ENCODE results near the gene DUSP8.
"Not testable (repeated sequence)": the region's sequence is repeated elsewhere in the genome, so short reads cannot be mapped to it uniquely, and the experiment has no call there.

The DUSP8 gene, protein sequence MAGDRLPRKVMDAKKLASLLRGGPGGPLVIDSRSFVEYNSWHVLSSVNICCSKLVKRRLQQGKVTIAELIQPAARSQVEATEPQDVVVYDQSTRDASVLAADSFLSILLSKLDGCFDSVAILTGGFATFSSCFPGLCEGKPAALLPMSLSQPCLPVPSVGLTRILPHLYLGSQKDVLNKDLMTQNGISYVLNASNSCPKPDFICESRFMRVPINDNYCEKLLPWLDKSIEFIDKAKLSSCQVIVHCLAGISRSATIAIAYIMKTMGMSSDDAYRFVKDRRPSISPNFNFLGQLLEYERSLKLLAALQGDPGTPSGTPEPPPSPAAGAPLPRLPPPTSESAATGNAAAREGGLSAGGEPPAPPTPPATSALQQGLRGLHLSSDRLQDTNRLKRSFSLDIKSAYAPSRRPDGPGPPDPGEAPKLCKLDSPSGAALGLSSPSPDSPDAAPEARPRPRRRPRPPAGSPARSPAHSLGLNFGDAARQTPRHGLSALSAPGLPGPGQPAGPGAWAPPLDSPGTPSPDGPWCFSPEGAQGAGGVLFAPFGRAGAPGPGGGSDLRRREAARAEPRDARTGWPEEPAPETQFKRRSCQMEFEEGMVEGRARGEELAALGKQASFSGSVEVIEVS

DNA sequence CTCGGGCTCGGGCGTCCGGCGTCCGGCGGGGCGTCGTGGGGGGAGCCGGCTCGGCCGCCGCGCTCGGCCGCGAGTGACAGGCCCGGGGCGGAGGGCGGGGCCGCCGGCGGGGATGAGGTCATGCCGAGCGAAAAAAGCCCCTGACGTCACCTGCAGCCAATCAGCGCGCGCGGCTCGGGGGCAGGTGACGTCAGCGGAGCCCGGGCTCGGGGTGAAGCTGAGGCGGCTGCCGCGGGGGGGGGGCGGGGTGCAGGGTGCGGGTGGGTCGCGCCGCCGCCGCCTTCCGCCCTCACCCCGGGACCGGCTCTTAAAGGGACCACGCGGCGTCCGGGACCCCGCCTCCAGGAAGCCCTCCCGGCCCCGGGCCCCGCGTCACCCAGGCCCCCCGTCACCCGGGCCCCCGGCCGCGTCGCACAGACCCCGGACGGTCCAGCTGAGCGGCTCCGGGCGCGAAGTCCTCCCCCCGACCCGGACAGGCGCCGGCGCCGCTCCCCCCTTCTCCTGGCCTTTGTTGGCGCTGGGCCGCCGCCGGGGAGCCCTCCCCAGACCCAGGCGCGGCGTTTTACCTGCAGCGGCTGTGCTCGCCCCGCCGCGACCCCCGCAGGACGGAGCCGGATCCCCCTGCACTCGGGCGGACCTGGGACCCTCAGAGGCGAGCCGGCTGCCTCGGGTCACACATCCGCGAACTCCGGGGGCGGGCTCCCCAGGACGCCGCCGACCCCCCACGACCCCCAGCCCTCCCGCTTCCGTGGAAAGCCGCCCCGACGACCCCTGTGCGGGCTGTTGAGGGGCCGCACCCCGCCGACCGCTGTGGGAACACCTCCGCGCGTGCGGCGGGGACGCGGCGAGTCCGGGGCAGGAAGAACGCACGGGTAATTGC, at the start of gene DUSP8:
TSS of gene DUSP8 (minus strand) at position 75 of the 880 bp plus-strand sequence. CDS start 6,445 bp downstream, outside the sequence.
- peak; percentile 60 for DNase-seq

DNA sequence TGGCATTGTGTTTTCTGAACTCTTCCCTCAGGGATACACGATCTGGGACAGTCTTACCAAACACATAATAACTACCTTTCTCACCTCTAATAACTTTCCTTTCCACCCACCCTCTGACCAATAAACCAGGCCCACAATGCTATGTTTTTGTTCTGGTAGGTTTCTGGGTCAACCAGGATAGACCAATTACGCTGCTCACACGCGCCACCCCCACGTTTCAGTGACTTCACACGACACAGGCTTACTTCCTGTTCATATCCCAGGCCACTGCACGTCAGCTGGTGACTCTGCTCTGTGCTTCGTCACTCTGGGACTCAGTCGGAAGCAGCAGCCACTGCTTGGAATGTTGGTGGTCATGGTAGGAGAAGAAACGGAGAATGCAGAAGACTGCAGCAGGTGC, 47.4 kb upstream of the DUSP8 start:
- no peak for DNase-seq

DNA sequence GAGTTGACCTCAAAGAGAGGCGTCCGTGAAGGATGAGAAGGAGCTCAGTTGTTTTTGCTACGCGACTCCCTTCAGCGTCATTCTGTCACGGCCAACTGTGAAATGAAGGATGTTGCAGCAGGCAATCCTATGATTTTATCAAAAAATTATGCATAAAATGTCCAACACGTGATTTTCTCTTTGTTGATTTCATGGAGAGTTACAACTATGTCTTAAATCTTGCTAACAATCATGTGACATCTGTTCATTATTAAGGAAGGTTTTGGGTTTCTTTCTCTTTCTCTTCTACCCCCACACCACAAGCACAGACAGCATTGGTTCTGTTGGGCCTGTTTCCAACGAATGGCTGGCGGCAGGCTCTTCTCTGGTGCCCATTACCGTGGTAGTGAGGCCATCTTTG, 46.2 kb upstream of the DUSP8 start:
- DNase-seq = no peak

DNA sequence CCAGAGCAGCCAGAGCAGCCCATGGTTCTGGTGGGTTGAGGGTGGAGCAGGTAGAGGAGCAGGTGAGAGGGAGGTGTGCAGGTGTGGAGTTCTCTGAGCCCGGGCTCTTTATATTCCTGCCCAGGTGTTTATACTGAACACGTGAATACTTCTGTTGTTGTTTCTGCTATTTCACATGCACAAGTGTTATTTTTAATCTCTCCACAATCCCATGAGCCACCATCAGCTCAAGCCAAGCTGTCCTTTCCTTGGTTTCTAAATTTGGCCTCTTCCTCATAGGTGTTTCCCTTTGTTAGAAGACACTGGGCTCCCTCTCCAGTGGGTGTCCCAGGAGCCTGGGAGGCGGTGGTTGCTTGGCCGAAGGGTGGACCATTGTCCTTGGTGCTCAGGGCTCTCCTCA, 36.3 kb upstream of the DUSP8 start, which contains the start of gene KRTAP5-3:
TSS of gene KRTAP5-3 (minus strand) at position 101 of the 400 bp plus-strand sequence. CDS start at position 23, 78 bp downstream.
- no peak for DNase-seq

DNA sequence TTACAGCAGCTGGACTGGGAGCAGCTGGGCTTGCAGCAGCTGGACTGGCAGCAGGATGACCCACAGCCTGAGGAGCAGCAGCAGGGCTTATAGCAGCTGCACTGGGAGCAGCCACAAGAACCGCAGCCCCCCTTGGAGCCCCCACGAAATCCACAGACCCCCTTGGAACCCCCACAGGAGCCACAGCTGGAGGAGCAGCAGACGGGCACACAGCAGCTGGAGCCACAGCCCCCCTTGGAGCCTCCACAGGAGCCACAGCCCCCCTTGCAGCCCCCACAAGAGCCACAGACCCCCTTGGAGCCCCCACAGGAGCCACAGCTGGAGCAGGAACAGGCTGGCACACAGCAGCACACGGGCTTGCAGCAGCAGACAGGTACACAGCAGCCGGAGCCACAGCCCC, 35.8 kb upstream of the DUSP8 start:
- not testable (repeated sequence) for DNase-seq

DNA sequence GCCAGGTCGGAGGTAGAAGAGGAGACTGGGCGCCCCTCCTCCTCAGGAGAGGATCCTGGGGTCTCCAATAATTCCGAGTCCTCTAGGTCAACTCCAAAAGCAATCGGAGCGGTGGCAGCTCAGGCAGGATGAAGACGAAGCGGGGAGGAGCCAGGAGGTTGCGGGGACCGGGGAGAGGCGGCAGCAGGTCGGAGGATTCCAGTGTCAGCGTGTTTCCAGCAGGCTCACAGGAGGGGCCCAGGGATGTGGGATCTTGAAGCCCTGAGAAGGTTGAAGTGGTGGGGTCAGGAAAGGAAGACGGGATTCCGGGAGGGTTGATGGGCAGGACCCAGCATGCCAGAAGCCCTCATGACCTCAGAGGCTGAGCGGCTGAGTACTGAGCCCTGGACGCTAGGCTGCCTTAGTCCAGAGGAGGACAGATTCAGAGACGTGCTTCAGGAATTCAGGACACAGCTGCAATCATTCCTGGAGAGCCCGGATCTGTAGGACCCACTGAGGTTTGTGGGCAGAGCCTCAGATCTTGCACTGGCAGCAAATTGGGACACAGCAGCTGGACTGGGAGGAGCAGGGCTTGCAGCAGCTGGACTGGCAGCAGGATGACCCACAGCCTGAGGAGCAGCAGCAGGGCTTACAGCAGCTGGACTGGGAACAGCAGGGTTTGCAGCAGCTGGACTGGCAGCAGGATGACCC, 35.2 kb upstream of the DUSP8 start:
- DNase-seq = not testable (repeated sequence)

DNA sequence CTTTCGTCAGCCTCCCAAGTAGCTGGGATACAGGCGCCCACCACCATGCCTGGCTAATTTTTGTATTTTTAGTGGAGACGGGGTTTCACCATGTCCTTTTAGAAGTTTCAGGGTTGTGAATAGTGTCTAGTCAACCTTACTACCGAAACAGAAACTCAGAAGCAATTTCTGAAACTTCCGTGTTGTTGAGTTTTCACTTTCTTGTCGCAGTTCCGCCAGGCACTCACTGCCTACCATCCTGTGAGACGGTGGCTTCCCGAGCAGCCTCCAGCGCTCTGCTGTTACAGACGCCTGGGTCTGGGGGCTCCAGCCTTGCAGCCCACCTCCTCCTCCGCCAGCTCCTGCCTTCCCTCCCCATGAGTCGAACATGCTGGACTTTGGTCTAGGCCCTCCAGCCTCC, 33.9 kb upstream of the DUSP8 start:
- DNase-seq = not testable (repeated sequence)

DNA sequence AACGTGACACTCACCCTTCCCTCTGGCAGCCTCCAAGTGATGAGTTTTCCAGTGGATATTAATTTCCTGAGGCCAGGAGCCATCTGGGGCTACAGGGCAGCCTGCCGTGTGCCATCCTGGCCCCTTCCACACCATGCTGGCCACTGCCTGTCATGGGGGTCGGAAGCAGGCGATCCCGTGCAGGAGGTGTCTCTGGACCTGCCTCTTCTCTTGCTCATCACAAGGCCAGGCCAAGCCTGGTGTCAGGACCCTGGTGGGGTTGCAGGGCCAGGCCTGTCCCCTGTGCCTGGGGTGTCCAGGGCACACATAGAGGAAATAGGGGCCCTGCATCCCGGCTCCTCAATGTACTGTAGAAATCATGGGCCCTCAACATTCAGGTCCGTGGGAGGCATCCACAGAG, 32.6 kb upstream of the DUSP8 start:
- DNase-seq = no peak

DNA sequence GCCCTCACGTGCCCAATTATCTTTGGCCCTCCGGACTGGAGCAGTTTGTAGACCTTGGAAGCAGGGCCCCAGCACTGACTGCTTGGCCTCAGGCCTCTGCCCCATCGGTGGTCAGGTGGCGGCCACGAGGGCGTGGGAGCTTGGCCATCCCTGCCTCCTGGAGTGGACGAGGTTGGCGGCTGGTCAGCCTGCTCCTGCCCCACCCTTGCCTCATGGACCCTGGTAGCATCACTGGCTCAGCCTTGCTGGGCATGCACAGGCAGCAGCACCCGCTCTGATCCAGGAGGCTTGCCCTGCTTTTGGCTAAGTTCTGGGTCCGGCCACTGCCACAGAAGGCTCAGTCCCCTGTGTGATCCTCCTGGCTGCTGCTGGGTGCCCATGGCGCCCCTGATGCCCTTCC, 32.1 kb upstream of the DUSP8 start:
- no peak for DNase-seq

DNA sequence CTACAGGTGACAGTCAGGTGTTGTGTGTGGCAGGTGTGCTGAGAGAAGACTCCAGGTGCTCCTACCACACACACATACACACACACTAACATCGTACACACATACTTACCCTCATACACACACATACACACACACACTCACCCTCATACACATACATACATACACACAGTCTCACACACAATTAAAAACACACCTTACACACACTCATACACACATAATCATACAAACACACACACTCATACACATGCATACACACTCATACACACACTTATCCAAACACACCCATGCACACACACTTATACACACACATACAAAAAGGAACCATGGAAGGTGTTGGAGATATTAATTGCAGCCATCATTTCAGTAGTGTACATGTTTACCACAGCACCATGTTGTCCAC, 31.6 kb upstream of the DUSP8 start:
- DNase-seq = no peak

DNA sequence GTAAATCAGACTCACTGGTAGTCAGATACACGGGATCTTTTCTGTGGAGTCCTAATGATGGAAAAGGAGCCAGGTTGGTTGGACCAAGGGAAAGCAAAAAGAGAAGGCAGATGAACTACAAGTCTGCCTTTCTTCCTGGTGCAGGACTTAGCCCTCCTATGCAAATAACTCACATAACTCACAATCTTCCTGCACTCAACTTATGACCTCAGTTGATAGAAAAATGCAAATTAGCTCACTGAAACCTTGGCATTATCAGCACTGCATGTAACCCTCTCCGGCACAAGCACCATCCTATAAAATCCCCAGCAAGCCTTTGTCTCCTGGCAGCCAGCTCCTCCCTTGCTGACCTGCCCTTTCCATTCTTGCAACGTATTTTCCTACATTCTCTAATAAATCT, 29.6 kb upstream of the DUSP8 start:
- DNase-seq = not testable (repeated sequence)

DNA sequence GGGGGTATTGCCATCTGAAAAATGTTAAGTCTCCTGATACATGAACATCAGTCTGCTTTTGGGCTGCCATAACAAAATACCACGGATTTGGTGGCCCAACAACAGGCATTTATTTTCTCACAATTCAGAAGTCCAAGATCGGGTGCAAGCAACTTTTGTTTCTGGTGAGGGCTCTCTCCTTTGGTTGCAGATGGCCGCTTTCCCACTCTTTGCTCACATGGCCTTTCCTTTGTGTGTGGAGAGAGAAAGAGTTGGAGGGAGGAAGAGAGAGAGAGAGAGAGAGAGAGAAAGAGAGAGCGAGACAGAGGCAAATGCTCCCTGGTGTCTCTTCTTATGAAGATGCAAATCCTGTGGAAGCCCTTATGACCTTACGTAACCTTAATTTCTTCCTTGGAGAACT, 28.6 kb upstream of the DUSP8 start:
- DNase-seq = no peak

DNA sequence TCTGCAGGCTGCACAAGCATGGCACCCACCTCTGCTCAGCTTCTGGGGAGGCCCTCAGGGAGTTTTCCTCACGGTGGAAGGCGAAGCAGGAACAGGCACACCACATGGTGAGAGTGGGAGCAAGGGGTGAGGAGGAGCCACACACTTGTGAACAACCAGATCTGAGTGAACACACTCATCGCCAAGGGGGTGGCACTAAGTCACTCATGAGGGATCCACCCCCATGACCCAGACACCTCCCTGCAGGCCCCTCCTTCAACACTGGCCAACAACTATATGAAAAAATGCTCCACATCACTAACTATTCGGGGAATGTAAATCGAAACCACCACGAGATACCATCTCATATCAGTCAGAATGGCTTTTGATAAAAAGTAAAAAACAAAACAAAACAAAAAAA, 26.7 kb upstream of the DUSP8 start:
- no peak for DNase-seq

DNA sequence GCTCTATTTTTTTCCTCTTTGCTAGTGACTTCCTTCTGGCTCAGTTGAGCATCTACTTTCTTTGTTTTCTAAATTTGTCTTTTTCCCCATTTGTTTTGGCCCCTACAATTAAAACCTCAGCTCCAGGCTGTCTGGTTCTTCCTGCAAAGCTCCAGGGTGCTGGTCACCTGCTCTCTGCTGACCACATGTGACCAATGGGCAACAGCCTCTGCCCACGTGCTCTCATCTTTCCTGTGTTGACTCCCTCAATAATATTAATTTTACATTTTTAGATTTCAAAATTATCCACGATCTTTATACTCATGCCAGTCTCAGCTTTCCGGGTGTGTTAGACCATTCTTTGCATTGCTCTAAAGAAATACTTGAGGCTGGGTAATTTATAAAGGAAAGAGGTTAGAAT, 26.3 kb upstream of the DUSP8 start:
- DNase-seq = not testable (repeated sequence)

DNA sequence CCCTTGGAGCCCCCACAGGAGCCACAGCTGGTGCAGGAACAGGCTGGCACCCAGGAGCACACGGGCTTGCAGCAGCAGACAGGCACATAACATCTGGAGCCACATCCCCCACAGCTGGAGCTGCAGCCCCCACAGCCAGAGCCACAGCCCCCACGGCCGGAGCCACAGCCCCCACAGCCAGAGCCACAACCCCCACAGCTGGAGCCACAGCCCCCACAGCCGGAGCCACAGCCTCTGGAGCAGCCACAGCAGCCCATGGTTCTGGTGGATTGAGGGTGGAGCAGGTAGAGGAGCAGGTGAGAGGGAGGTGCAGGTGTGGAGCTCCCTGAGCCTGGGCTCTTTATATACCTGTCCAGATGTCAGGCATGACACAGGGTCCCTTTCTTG, 25.9 kb upstream of the DUSP8 start, which contains the start of gene KRTAP5-2:
TSS of gene KRTAP5-2 (minus strand) at position 301 of the 387 bp plus-strand sequence. CDS start at position 257, 44 bp downstream.
- no peak for DNase-seq

DNA sequence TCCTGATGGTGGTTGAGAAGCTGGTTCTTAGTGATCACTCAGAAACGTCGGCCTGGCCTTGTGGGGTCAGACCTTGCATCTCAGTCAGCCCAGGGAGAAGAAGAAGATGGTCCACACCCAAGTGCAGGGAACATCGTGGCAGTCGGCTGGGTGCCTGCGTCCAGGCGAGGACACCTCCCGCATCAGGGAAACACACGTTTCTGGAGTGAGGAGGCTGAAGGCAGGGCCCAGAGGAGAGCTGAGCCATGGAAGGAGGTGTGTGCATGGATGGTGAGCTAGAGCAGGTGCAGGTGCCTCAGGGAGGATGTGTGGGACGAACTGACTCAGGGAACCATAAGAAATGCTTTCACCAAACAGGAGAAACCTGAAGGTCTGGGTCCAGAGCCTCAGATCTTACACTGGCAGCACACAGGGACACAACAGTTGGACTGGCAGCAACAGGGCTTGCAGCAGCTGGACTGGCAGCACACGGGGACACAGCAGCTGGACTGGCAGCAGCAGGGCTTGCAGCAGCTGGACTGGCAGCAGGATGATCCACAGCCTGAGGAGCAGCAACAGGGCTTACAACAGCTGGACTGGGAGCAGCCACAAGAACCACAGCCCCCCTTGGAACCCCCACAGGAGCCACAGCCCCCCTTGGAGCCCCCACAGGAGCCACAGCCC, 25.4 kb upstream of the DUSP8 start:
- DNase-seq = no peak

DNA sequence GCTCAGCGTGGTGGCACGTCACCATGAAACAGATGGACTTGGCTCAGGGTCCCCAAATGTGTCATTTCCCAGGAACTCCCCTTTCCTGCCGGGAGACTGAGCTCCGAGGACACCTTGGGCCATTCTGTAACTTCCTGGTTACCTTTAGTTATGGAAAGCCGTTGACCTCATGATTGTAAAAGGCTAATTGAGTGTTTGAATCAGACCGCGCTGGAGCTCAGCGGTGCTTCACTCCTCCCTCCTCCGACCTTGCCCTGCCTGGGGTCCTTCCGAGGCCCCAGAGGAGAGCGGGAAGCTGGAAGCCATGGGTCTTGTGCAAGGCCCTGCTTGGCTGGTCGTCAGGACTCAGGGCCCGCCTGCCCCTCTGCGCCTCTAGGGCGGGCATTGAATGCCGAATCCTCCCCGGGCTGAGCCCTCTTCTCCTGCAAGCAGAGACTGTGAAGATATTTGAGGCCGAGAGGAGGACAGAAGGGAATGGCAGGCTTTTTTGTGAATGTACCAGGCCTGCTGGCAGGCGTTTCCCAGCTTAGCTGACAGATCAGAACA, 24.6 kb upstream of the DUSP8 start:
- not testable (repeated sequence) for DNase-seq

DNA sequence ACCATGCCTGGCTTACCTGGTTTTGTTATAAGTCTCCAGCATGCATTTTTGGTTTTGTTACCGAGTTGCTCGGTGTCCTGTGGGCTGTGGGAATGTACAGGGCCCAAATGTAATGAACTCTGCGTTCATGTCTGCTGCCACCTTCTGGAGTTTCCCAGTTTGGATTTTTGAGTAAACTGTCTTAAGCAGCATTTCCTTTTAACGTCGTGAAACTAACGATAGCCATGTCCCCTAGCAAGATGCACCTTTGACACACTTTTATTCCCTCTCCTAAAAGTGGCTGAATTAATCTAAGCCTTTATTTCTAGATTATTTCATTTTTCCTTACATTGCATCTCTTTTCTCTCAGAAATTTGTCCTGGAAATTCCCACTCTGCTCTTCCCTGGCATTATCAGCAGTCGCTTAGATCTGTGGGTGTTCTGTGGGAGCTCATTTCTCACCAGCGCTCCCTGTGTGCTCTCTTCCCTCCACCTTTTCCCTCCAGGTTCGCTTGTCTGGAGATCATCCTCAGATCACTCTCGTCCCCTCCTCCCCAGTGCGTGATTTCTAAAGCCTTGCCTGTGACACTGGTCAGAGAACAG, 24.0 kb upstream of the DUSP8 start:
- DNase-seq = not testable (repeated sequence)

DNA sequence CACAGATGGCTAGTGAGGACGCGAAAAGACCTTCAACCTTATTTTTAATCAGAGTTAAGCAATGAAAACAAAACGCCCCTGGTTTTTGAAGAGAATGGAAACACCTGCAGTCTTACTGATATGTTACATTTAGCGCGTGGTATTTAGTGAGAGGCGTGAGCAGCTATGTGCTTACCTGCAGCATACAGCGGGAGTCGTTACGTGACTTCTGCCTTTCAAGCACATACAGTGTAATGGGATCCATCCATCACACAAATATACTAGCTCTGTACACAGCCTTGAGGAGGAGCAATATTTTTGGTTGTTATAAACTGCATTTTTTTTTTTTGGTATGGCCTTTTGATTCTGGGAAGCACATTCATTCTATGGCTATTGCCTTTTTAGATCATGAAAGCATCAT, 20.6 kb upstream of the DUSP8 start:
- DNase-seq = no peak

DNA sequence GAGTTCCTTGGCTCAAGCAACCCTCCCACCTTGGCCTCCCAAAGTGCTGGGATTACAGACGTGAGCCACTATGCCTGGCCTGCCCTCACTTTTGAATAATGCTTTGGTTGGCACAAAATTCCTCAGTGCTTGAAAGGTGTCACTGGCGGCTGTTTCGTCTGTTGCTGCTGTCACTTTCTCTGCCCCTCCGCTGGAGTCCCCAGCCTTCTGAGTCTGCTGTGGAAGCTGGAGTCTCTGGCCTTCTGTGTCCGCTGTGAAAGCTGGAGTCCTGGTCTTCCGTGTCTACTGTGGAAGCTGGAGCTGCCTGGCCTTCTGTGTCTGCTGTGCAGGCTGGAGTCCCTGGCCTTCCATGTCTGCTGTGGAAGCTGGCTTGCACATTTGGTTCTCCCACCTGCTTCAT, 17.9 kb upstream of the DUSP8 start:
- DNase-seq = no peak
